OCI-LY3 (cell line): Measurements from ENCODE around the gene GOLGA2.

Source experiments
- CTCF ChIP-seq: fragments of 200-600, 300-600 bp; sonication (generic); IDR thresholded peaks from 2 replicates; pipeline ENCODE4 v1.5.1; 2014; ENCODE audit warnings: antibody characterized with exemption, low read length, low read depth
- EZH2phosphoT487 ChIP-seq: fragments of 200-600 bp; shearing (Covaris generic); IDR thresholded peaks from 2 replicates; pipeline ENCODE4 v1.6.1; 2018; ENCODE audit warnings: antibody characterized with exemption, mixed run types, low read depth

DNA sequence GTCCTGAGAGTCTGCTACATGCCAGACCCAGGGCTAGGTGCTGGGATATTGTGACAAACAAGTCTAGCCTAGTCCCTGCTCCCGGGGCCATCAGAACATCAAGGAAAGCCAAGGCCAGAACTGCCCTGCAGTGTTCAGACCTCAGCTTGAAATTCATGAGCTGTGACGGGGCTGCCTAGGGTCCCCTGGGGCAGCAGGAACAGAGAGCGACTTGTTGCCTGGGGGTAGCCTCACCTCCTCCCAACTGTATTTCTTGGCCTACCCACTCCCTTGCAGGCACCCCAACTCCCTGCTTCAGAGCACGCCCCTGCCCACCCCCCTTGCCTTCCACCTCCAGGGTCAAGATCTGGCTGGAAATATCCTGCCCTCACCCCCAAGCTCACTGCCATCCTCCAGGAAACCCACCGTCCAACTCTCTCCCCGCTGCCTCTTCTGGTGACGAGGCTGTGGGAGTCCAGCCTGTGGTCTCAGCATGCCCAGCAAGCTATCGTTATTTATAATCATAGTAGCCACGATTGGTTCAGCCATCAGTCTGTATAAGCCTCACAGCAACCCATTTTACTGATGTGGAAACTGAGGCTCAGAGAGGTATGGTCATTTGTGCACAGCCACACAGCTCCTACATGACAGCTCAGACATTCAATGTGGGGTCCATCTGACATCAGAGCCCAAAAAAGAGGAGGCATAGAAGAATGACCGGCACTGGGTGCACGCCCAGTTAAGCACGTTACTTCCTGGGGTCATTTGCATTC, 61.9 kb downstream of the GOLGA2 start:
- TF ChIP-seq CTCF (no peak), EZH2phosphoT487 (no peak)
